Pulmonary artery endothelial cell (primary cell): Measurements from ENCODE around the gene BTF3. TPM values are rescaled to one million over a fixed set of nuclear protein-coding genes. Genes with fewer than 3 reads are reported as not detected.
A peak's percentile ranks its signal among the peaks of the same experiment; 100 is the strongest.
"Not testable (repeated sequence)": the region's sequence is repeated elsewhere in the genome, so short reads cannot be mapped to it uniquely, and the experiment has no call there.

ENCODE experiments used
- DNase-seq: peaks from one replicate; pipeline ENCODE4 v3.0.0-alpha.2; 2011; ENCODE audit warnings: low read depth, low spot score
- total RNA-seq: library from RNA; depleted of rRNA; stranded (reverse); fragments of >200 nt; gene quantifications from 2 replicates; pipeline ENCODE4 v1.2.3, GENCODE V29; 2014

BTF3 gene
- total RNA-seq, result 329 and 374 TPM in 2 replicates

GRCh38 chr5:73498057-73498992 lies at the start of gene BTF3:
TSS of gene BTF3 (plus strand) at chr5:73498442. CDS start at chr5:73498668, 226 bp downstream.
- peak; percentile 89 for DNase-seq

GRCh38 chr5:73448463-73449136 lies 49.6 kb upstream of the BTF3 start, which contains the start of gene FOXD1:
TSS of gene FOXD1 (minus strand) at chr5:73448777. CDS start at chr5:73448362, 415 bp downstream.
- DNase-seq, result peak; percentile 27

GRCh38 chr5:73450137-73450536 lies 48.1 kb upstream of the BTF3 start:
- DNase-seq, result no peak

- no peak for DNase-seq
Measured at GRCh38 chr5:73450672-73451223, 47.5 kb upstream of the BTF3 start.

- no peak for DNase-seq
Measured at GRCh38 chr5:73451224-73452130, 46.8 kb upstream of the BTF3 start.

- no peak for DNase-seq
Measured at GRCh38 chr5:73452215-73452614, 46.0 kb upstream of the BTF3 start.

GRCh38 chr5:73454379-73455036 lies 43.7 kb upstream of the BTF3 start:
- DNase-seq, result no peak

- DNase-seq, result not testable (repeated sequence)
Measured at GRCh38 chr5:73456462-73456861, 41.8 kb upstream of the BTF3 start.

- DNase-seq, result no peak
Measured at GRCh38 chr5:73459366-73459765, 38.9 kb upstream of the BTF3 start.

- DNase-seq, result no peak
Measured at GRCh38 chr5:73460133-73460532, 38.1 kb upstream of the BTF3 start.

- peak; percentile 78 for DNase-seq
Measured at GRCh38 chr5:73464016-73464745, 34.1 kb upstream of the BTF3 start.

- DNase-seq, result not testable (repeated sequence)
Measured at GRCh38 chr5:73468638-73469037, 29.6 kb upstream of the BTF3 start.

GRCh38 chr5:73469878-73470277 lies 28.4 kb upstream of the BTF3 start:
- no peak for DNase-seq

- no peak for DNase-seq
Measured at GRCh38 chr5:73471654-73472053, 26.6 kb upstream of the BTF3 start.

- DNase-seq, result no peak
Measured at GRCh38 chr5:73472116-73472515, 26.1 kb upstream of the BTF3 start.

- no peak for DNase-seq
Measured at GRCh38 chr5:73480500-73480899, 17.7 kb upstream of the BTF3 start.

- no peak for DNase-seq
Measured at GRCh38 chr5:73482383-73483136, 15.7 kb upstream of the BTF3 start.

GRCh38 chr5:73483676-73484075 lies 14.6 kb upstream of the BTF3 start:
- no peak for DNase-seq

GRCh38 chr5:73484511-73484910 lies 13.7 kb upstream of the BTF3 start:
- DNase-seq, result no peak
